Hepatocyte (in vitro differentiated cells): Measurements from ENCODE around the gene SHTN1.

Experiments used
- CTCF ChIP-seq: fragments of 200-600 bp; sonication (generic); IDR thresholded peaks from 2 replicates; pipeline ENCODE4 v1.5.1; 2016; ENCODE audit warnings: antibody characterized with exemption, mild to moderate bottlenecking; ENCODE audit not compliant: poor library complexity
- EZH2 ChIP-seq: fragments of 200-600 bp; sonication (generic); IDR thresholded peaks from 2 replicates; pipeline ENCODE4 v1.6.1; 2016; ENCODE audit warnings: antibody characterized with exemption, mild to moderate bottlenecking, borderline replicate concordance
- EZH2phosphoT487 ChIP-seq: fragments of 200-600 bp; sonication (generic); IDR thresholded peaks from one replicate; pipeline ENCODE4 v1.6.1; 2018; ENCODE audit warnings: antibody characterized with exemption, mild to moderate bottlenecking, low read depth, moderate library complexity; ENCODE audit not compliant: unreplicated experiment, severe bottlenecking

GRCh38 chr10:116899626-116900025 is 105.4 kb downstream of the SHTN1 start:
- no peak for TF ChIP-seq CTCF
- no peak for TF ChIP-seq EZH2
- no peak for TF ChIP-seq EZH2phosphoT487
